HG03457 (cell line): ENCODE results near the gene CAT.

Source experiments
- ATAC-seq: cut with Tn5 transposase; IDR thresholded peaks from one replicate; pipeline ENCODE4 v1.9.1; 2021; ENCODE audit warnings: moderate number of reproducible peaks; ENCODE audit not compliant: unreplicated experiment

Gene CAT

DNA sequence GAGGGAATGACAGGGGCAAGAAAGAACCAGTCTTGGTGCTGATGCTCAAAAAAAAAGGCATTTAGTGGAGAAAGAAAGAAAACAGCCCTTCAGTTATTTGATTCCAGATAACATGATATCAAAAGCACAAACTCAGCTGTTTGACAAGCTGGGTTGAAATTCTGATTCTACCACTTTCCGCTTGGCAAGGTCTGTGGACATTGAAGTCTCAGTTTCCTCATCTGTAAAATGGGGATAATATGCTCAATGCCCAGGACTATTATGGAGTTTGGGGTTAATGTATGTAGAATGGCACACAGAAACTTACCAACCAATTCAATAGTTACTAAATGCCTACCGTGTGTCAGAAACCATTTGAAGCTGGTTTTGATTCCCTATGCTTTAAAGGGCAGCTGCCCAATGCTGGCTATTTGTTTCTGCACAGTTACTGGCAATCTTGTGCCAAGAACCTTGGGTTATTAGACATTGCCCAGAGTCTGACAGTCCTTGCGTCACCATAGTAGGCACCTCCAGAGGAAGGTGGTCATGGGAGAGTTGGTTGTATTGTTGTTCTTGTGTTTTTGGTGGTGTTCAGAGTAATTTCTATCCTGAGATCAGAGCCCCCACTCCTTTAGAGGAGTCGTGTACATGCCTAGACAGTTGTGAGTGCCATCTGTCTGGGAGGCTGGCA, 55.3 kb downstream of the CAT start:
- ATAC-seq = no peak

DNA sequence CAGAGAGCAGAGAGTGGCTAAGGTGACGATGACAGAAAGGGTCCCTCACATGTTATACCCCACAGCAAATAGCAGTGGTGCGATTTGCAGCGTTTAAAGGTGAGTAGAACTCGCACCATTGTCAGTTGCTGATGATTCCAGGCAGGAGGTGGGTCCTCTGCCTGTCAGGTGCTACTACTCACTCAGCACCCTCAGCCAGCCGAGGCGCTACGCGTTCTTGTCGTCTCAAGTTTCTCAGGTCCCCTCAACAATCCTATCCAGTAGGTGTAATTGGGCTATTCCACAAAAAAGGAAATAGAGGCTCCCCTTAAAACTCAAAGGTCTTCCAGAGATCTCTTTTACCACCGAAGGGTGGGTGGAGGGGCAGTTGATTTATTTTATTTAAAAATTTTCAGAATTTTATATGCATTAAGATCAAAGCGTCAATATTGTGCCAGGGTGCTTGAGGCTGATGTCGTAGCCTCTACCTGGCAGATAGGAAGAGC, 56.5 kb downstream of the CAT start:
- no peak for ATAC-seq

DNA sequence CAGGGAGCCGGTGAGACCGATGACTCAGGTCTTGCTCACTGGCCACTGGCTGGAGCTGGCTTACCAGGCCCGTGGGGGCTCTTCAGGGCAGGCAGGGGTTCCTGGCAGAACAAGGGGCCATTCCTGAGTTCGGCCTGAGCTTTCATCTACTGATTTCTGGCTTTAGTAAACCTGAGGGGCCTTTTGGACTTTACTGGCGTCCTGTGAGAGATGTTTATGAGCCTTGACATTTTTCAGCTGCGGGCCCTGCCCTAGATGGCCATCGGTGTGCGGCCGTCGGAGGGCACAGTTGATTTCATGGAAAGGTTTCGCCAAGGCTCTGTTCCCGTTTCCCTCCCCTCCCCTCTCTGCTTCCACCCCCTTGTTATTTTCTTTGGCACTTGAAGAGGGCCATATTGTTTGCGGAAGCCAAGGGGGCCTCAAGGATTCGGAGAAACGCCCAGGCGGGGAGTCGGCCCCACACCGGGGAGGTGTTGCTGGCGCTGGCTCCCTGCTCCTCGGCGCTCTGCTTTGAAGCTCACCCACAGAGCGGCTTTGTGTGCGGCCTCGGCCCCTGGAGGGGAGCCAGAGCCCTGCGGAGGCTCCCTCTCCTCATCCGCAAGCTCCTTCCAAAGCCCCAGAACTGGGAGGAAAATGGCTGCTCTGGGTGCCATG, 57.1 kb downstream of the CAT start:
- no peak for ATAC-seq

DNA sequence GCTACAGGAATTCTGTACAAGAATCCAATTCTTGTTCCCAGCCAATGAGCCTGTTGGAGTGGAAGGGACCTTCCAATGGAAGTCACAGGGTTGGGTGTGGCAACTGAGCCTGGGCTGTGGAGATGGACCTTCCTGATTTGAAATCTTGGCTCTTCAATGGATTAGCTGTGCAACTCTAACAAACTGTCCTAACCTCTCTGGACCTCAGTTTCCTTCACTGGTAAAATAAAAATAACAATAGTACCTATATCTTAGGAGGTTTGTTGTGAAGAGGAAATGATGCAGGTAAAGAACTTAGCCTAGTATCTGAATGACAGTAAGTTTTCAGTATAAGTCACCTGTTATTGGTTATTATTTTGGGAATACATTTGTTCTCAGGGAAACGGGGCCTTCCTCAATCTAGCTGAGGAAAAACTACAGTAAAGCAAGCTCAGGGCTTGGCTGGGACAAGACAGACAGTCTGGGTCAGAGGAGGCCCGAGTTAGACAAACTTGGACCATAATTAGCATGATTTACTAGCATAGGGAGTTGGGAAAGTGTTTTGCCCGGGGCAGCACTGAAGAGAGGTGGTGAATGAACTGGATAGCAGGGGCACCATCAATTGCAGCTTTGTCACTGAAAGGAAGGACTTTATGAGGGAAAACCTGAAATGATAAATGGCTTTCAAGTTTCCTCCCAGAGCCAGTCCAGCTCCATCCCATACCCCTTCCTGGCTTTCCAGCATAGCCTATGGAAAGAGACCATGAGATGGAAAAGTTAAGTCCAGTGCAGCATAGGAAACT, 61.2 kb downstream of the CAT start:
- no peak for ATAC-seq

DNA sequence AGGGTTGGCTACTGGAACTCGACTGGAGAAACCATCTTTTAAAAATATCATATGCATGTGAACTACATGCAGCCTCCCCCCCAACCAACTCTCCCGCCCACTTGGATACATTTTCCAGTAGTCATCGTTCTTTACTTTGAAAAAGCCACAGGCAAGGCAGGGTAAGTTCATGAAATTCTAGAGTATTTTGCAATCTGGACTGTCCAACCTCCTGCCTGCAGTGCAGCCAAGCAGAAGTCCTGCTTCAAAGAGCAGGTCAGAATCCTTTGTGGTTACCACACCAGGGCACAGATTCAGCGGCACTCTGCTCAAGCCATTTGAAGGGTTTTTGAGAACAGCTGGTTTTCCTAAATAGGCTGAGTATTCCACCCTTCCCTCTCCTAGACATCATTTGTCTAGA, 62.8 kb downstream of the CAT start:
- no peak for ATAC-seq

DNA sequence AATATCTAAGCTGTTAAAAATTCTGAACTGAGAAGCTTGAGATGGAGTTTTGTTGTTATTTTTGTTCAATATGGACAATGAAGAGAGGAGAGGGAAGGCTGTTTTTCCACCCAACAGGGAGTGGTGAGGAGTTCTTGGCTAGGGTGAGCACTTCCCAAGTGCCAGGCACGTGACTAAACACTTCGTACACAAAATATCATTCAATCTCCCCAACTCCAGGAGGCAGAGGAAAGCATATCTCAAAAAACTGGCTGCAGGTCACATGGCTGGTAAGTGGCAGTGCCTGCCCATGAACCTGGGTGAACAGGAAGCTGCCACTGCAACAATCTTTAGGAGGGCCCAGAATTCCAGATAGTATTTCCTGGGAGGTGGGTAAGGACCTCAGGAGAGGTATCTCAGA, 63.2 kb downstream of the CAT start:
- ATAC-seq = no peak

DNA sequence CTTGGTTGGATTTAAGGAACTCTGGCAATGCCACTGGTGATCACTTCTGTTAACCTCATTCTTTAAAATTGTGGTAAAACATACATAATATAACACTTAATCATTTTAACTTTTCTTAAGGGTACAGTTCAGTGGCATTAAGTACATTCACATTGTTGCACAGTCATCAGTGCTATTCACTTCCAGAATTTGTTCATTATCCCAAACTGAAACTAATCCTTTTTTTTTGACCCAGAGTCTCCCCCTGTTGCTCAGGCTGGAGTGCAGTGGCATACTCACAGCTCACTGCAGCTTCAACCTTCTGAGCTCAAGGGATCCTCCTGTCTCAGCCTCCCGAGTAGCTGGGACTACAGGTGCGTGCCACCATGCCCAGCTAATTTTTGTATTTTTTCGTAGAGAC, 64.2 kb downstream of the CAT start:
- ATAC-seq = no peak

DNA sequence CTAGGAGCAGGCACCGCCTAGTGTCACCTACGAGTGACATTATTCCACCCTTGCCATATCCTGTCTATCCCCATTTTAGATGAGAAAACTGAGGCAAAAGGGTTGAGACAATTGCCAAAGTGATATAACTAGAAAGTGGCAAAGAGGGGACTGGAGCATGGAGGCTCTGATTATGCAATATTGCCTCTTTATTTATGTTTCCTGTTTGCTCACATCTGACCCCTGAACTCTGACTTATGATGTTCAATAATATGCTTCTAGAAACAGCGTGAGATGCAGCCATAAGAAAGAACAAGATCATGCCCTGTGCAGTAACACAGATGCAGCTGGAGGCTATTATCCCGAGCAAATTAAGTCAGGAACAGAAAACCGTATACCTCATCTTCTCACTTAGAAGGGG, 67.1 kb downstream of the CAT start:
- no peak for ATAC-seq

DNA sequence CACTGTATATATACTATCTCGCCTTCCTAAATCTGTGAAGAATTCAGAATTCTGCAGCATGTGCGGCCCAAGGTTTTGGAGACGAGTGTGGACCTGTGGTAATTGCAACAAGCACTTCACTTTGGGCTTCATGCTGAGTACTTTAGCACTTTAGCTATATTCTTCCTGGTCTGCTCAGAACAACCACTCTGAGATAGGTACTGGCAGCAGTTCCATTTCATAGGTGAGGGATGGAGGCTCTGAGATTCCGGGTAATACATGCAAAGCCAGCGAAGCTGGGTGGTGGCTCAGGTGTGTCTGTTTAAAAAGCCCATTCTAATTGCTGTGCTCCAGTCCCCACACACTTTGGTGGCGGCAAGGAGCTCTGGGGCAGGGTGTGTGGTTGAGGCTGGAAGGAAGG, 68.4 kb downstream of the CAT start:
- no peak for ATAC-seq

DNA sequence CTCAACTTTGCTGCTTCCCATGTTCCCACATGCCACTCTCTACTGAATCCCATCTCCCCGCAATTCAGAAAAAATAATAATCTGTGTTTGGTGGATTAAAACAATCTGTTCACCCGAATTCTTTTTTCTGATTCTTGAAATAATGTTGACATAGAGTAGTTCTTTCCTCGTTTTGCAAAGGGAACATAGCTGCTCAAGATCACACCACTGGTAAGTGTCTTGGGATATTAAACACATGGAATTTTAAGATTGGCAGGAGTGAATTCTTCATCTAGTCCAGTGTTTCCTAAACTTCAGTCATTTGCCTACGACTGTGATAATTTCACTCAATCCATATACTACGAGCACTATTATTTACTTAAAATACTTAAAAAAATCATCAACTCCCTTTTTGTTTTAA, 68.9 kb downstream of the CAT start:
- ATAC-seq = no peak

DNA sequence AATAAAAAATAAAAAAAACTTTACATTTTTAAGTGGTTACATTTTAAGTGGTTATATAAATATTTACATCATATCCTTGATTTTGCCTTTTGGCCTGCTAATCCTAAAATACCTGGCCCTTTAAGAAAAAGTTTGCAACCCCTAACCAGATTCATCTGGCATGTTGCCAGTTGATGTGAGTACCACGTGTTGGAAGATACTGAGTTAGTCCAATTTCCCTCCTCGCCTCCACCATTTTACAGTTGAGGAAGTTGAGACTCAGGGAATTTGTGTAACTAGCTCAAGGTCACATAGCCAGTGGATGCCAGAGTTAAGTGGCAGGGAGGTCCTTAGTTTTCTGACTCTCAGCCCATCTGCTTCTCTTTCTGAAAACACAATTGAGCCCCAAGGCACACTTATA, 69.8 kb downstream of the CAT start:
- no peak for ATAC-seq

DNA sequence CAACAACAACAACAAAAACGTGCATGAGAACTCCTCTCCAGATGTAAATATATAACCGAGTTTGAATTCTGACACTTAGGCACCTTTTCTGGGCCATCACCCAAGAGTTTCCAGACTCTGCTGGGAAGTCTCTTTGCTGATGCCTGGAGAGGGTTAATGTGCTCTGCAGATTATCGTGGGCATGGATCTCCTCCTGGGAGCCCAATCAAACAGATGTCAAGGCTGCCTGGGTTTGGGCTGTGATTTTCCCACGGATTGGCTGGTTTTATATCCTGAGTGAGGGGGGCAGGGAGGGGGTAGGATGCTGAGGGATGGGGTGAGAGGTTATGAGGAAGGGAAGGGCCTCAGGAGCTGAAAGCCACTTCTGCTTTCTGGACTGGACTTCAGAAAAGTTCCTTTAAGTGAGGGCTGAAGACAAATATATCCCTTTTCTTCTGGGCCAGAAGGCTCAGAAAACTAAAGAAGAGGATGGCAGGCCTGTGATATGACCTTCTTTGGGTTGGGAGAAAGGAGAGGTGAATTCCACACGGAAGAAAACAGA, 70.7 kb downstream of the CAT start:
- ATAC-seq = no peak

DNA sequence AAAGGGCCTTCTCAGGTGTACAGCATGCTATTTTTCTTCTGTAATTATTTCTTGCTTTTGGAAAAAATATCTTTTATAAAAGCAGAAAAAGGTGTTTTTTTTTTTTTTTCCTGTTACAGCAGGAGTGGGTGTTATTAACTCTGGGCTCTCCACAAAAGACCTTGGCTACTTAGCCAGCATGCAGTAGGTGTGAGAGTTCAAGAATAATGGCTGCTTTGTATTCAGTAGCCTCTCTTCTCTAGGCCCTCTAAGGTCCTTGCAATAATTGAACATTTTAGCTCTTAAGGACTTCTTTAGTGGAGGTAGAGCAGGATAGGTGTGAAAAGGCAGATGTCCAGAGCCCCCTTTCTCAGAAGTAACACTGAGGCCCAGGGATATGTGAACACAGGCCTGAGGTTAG, 71.5 kb downstream of the CAT start:
- no peak for ATAC-seq

DNA sequence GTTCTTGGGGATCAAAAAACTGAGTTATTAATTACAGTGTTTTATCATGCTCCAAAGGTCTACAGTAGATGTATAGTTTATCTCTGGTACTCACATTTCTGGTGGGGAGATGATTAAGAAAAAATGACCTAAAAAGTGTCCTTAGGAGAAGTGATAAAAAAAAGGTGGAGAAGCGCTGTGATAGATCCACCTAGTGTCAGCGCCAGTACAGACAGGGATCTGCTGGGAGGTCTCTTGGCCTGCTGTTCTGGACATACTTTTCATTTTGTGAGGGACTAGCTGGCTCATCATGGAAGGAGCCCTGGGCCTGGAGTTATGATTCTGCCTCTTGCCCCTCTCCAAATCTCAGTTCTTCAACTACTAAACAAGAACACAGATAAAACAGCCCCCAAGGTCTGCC, 71.9 kb downstream of the CAT start:
- ATAC-seq = no peak

DNA sequence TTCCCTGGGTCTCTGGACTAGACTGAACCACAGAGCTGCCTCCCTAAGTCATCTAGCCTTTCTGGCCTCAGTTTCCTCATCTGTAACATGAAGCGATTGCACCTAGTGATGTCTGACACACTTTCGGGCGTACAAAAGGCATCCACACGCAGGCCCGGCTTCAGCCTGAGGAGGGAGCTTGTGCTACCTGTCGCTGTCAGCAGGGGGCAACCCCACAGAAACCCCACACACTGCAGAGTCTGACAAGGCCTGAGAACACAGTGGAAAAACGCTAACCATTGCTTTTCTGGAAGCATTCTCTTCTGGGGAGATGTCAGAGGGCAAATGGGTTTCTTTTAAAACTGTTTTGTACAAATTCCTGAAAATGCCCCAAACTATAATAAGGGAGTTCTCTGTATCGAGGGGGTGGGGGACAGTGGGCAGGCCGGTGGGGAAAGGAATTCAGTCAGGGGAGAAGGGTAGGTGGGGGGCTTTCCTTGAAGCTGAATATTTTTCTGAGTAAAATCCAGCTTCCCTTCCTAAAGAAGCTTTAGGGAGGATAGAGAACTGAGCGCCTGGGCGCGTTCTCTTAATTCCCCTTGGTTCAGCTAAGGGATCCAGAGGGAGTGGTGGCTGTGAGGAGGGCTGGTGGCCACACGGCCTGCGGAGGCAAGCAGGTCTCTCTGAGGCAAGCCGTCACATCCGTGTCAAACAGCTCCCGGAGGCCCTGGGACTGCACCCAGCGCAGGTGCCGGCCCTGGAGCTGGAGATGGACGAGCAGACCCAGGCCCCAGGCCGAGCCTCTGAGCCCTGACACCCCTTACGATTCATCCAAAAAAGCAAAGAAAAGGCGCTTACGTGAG, 74.3 kb downstream of the CAT start:
- ATAC-seq = no peak

DNA sequence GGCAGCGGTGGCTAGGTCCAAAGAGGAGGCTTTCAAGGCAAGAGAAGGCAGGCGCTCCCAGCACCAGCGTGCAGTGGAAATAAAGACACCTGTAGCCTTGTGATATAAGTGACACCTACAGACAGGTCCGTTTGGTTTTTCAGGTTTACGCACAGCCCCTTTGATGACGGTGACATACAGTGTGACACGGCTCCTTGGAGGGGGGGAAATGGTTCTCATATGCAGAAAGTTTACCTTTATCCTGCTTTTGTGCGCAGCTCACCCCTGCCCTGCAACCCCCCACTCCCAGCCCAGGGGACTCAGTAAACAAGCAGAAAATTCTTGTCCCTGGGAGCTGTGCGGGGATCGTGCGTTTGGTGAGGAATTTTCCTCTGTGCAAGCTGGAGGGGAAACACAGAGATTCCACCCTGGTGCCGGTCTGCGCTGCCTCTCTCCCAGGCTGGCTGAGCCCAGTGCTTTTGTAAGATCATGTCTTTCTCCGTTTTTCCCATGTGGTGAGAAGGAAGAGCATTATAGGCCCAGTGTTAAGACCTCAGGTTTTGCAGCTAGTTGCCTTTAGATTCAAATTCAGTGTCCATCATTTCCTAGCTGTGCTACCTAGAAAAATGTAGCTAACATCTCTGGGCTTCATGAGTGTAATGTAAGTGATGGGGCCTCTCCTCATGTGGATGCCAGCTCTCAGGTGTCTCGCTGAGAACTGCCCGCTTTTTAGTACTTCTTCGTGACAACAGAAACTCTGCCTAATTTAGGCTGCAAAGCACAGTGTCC, 75.1 kb downstream of the CAT start, which contains the start of gene ELF5:
Gene ELF5, minus strand, starts transcription at position 113 of the 768 bp plus-strand sequence. CDS start 8,045 bp downstream, outside the sequence.
- no peak for ATAC-seq

DNA sequence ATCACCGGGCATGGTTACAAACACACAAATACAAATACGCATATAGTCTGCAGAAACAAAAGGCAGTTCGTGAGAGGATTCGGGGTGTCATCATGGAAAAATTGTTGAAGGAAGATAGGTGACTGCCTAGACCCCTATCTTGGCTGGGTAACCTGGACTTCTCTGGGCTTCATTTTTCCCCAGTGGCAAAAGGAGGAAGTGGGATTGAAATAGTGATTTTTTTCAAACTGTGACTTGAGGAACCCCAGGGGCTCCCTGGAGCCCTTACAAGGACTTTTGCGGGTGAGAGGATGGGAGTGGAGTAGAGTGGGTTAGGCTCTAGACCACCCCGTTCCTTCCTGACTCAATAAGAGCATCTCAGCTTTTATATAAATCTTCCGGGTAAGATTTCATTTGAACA, 75.9 kb downstream of the CAT start:
- ATAC-seq = no peak

DNA sequence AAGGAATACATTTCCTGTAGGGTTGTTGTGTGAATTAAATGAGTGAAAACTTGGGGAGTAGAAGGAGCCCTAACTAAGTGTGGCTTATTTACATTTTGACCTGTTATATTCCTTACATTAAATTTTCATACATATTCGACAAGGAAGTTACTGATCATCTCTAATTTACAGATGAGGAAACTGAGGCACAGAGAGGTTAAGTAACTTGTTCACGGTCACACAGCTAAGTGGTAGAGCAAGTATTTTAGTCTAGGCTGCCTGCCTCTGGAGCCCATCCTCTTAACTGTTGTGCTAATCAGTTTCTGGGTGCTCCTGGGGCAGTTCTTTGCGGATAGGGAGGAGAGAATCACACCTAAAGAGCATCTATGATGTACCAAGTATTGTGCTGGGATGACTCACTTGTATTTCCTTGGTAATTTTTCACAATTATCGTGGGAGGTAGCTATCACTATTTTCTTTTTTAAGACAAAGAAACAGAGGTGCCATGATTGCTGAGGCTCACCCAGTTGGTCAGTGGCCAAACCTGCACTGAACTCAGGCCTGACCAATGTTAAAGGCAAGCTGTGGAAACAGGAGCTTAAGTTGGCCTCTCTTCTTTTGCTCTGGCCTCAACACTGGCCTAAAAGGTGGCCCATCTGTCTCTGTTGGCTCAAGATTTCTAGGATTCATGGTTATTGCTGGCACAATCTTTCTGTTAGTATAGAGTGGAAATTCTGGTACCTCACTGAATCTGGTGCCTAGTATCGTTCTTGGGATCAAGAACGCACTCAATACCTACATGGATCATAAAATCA, 77.7 kb downstream of the CAT start:
- no peak for ATAC-seq

DNA sequence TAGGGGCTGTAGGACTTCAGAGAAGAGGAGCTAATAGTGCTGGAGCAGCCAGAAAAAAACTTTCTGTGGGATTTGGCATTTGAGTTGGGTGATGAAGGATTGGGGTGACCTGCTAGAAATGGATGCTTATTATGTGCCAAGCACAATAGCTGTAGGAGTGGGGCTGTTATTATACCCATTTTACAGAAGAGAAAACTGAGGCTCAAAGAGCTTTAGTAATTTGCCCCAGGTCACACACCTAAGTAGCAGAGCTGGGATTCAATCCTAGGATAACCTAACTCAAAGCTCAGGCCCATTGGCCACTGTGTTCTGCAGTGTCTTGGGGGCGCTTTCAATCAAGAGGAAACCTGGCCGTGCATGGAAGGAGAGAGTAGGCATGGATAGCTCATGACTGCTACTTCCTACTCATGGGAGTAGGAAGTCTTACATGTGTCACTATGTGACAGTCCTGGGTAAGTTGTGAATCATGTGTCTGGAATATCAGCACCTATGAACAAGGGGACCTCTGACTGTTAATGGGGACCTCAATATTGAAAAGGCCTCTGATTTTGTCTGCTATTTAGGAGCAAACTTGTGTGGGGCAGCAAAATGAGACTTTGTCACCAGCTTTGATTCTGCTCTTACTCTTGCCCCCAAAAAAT, 81.0 kb downstream of the CAT start:
- ATAC-seq = no peak
